WTC11 (cell line): Measurements from ENCODE around the gene IFFO2. TPM values are rescaled to one million over a fixed set of nuclear protein-coding genes. Genes with fewer than 3 reads are reported as not detected.

Experiments
- ATAC-seq: fragments of 200-7000 bp; cut with Tn5 transposase; 2 replicates; pipeline ENCODE4 v1.10.0; 2021; ENCODE audit warnings: mild to moderate bottlenecking, moderate library complexity
- CTCF ChIA-PET: fragments of 300-600 bp; sonication (Branson Sonifier 250); formaldehyde crosslinking; loops from one replicate; lab custom pipeline; 2021; ENCODE audit warnings: antibody characterized with exemption; lab: Charles Lee
- POLR2A ChIA-PET: fragments of 350-600 bp; sonication (Branson Sonifier 250); formaldehyde crosslinking; loops from one replicate; lab custom pipeline; 2021; ENCODE audit warnings: antibody characterized with exemption; lab: Charles Lee
- DNase-seq: peaks from one replicate; pipeline ENCODE4 v3.0.0; 2021; ENCODE audit warnings: low spot score
- H3K27ac Mint-ChIP-seq: 2 replicates; pipeline ENCODE4 v1.8.0; 2021; ENCODE audit warnings: mixed read lengths
- H3K27me3 Mint-ChIP-seq: 2 replicates; pipeline ENCODE4 v1.8.0; 2021; ENCODE audit warnings: low read depth, mild to moderate bottlenecking, moderate library complexity, mixed read lengths
- H3K36me3 Mint-ChIP-seq: 2 replicates; pipeline ENCODE4 v1.8.0; 2021; ENCODE audit warnings: mixed read lengths
- H3K4me1 Mint-ChIP-seq: 2 replicates; pipeline ENCODE4 v1.8.0; 2022; ENCODE audit warnings: mixed read lengths
- H3K4me3 Mint-ChIP-seq: 2 replicates; pipeline ENCODE4 v1.8.0; 2021; ENCODE audit warnings: mild to moderate bottlenecking, moderate library complexity, mixed read lengths
- H3K9me3 Mint-ChIP-seq: 2 replicates; pipeline ENCODE4 v1.8.0; 2021; ENCODE audit warnings: mixed read lengths
- FOXJ3 ChIP-seq: sonication (generic); formaldehyde crosslinking; IDR thresholded peaks from 2 replicates; pipeline ENCODE4 v1.9.0; 2021; ENCODE audit warnings: missing genetic modification reagents, mild to moderate bottlenecking, borderline replicate concordance
- GRHL2 ChIP-seq: fragments of 250-450 bp; sonication (Bioruptor Pico); IDR thresholded peaks from 2 replicates; pipeline ENCODE4 v1.8.0; 2022; ENCODE audit warnings: mild to moderate bottlenecking, moderate library complexity; ENCODE audit not compliant: insufficient replicate concordance, severe bottlenecking
- JUN ChIP-seq: sonication (generic); formaldehyde crosslinking; IDR thresholded peaks from 2 replicates; pipeline ENCODE4 v1.8.0; 2023; ENCODE audit warnings: mild to moderate bottlenecking, missing genetic modification reagents
- NFE2L1 ChIP-seq: sonication (generic); formaldehyde crosslinking; IDR thresholded peaks from 2 replicates; pipeline ENCODE4 v1.8.1; 2023; ENCODE audit warnings: missing genetic modification reagents
- NR3C1 ChIP-seq: sonication (generic); formaldehyde crosslinking; conservative IDR thresholded peaks from 2 replicates; pipeline ENCODE4 v1.8.1; 2023; ENCODE audit warnings: low read depth, mild to moderate bottlenecking, missing genetic modification reagents
- OVOL2 ChIP-seq: fragments of 250-450 bp; sonication (Bioruptor Pico); IDR thresholded peaks from 2 replicates; pipeline ENCODE4 v1.9.0; 2021; ENCODE audit warnings: mild to moderate bottlenecking, borderline replicate concordance
- PRRX2 ChIP-seq: fragments of 250-450 bp; sonication (Bioruptor Pico); IDR thresholded peaks from 2 replicates; pipeline ENCODE4 v1.8.0; 2021; ENCODE audit warnings: mild to moderate bottlenecking
- RELA ChIP-seq: sonication (generic); formaldehyde crosslinking; IDR thresholded peaks from 2 replicates; pipeline ENCODE4 v1.8.1; 2022; ENCODE audit warnings: missing genetic modification reagents, mild to moderate bottlenecking, borderline replicate concordance
- SOX15 ChIP-seq: fragments of 250-450 bp; sonication (Bioruptor Pico); IDR thresholded peaks from 2 replicates; pipeline ENCODE4 v1.9.0; 2021; ENCODE audit warnings: mild to moderate bottlenecking
- TEAD4 ChIP-seq: sonication (generic); formaldehyde crosslinking; IDR thresholded peaks from 2 replicates; pipeline ENCODE4 v1.8.0; 2022; ENCODE audit warnings: mild to moderate bottlenecking, missing genetic modification reagents
- ZNF263 ChIP-seq: sonication (generic); formaldehyde crosslinking; IDR thresholded peaks from 2 replicates; pipeline ENCODE4 v1.8.1; 2022; ENCODE audit warnings: low read depth, mild to moderate bottlenecking, moderate library complexity, missing genetic modification reagents
- ZNF396 ChIP-seq: fragments of 250-450 bp; sonication (Bioruptor Pico); IDR thresholded peaks from 2 replicates; pipeline ENCODE4 v1.8.0; 2021; ENCODE audit warnings: mild to moderate bottlenecking, moderate library complexity, borderline replicate concordance
- ZNF671 ChIP-seq: fragments of 250-450 bp; sonication (Bioruptor Pico); IDR thresholded peaks from 2 replicates; pipeline ENCODE4 v1.8.0; 2021; ENCODE audit warnings: mild to moderate bottlenecking
- total RNA-seq: library from RNA; stranded (reverse); gene quantifications from 3 replicates; pipeline ENCODE4 v1.2.3, GENCODE V29; 2021
- TF ChIP-seq, protein P1 (sequence below): sonication (generic); formaldehyde crosslinking; conservative IDR thresholded peaks from 2 replicates; pipeline ENCODE4 v1.8.1; 2023; ENCODE audit warnings: mild to moderate bottlenecking, low read depth, missing genetic modification reagents, moderate library complexity
- TF ChIP-seq, protein P2 (sequence below): fragments of 250-450 bp; sonication (Bioruptor Pico); IDR thresholded peaks from 2 replicates; pipeline ENCODE4 v1.9.0; 2021; ENCODE audit warnings: mild to moderate bottlenecking
- TF ChIP-seq, protein P3 (sequence below): sonication (generic); formaldehyde crosslinking; IDR thresholded peaks from 2 replicates; pipeline ENCODE4 v1.8.1; 2022; ENCODE audit warnings: missing genetic modification reagents, borderline replicate concordance
- TF ChIP-seq, protein P4 (sequence below): sonication (generic); formaldehyde crosslinking; IDR thresholded peaks from 2 replicates; pipeline ENCODE4 v1.8.1; 2023; ENCODE audit warnings: mild to moderate bottlenecking, missing genetic modification reagents, moderate library complexity
- TF ChIP-seq, protein P5 (sequence below): sonication (generic); formaldehyde crosslinking; IDR thresholded peaks from 2 replicates; pipeline ENCODE4 v1.8.1; 2023; ENCODE audit warnings: mild to moderate bottlenecking, missing genetic modification reagents
- TF ChIP-seq, protein P6 (sequence below): fragments of 250-450 bp; sonication (Bioruptor Pico); conservative IDR thresholded peaks from 2 replicates; pipeline ENCODE4 v1.9.0; 2021; ENCODE audit warnings: mild to moderate bottlenecking
- TF ChIP-seq, protein P7 (sequence below): sonication (generic); formaldehyde crosslinking; IDR thresholded peaks from 2 replicates; pipeline ENCODE4 v1.8.1; 2022; ENCODE audit warnings: mild to moderate bottlenecking, moderate library complexity, missing genetic modification reagents

The IFFO2 gene
- total RNA-seq, 1 experiment from 2014 or later: 8.1 TPM

DNA sequence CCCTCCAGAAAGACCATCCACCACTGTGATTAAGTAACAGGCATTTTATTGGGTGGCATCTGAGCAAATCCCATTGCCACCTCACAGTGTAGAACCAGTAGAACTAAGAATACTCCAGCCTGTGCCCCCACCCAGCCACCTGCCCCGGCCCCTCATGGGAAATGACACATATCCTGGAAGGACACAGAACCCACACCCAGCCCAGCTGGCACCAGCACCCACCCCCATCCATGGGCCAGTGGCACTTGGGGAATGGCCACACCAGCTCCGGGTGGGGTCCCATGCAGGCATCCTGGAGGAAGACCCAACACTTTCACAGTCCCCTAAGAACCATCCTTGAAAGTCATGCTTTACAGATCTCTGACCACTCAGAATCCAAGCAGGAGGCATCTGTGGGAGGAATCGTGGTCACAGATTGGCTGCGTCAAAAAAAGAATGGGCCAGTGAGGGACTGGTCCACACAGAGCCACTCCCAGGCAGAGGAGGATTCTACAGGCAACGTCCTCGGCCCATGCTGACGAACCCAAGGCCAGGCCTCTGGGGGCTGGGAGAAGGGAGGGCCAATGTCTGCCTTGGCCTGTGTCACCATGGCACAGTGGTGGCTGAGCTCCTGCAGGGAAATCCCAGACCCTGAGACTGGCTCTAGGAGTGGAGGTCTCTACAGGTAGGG is 84.9 kb downstream of the IFFO2 start:
- no peaks in the 10 kb centered on the region for H3K27me3 Mint-ChIP-seq
- H3K36me3 Mint-ChIP-seq: no peaks in the 10 kb centered on the region
- ATAC-seq (no peak), DNase-seq (no peak)
- H3K4me1 Mint-ChIP-seq: no peaks in the 10 kb centered on the region
- ChIA-PET CTCF (interaction anchor here (0.6 to 1.0 kb wide), 2 partner anchors 13 to 77 kb away, joined by 3 read pairs; no protein-coding TSS in a partner anchor), POLR2A (no interaction called here)
- no peak overlapping the region for H3K4me3 Mint-ChIP-seq
- no peaks in the 10 kb centered on the region for H3K9me3 Mint-ChIP-seq
- H3K27ac Mint-ChIP-seq: no peak overlapping the region
- no peak for TF ChIP-seq RELA
- no peak for TF ChIP-seq ZNF396 (CRISPR knock-in tag)
- TF ChIP-seq PRRX2 (CRISPR knock-in tag): no peak
- no peak for TF ChIP-seq ZNF671 (CRISPR knock-in tag)
- TF ChIP-seq, protein P1, sequence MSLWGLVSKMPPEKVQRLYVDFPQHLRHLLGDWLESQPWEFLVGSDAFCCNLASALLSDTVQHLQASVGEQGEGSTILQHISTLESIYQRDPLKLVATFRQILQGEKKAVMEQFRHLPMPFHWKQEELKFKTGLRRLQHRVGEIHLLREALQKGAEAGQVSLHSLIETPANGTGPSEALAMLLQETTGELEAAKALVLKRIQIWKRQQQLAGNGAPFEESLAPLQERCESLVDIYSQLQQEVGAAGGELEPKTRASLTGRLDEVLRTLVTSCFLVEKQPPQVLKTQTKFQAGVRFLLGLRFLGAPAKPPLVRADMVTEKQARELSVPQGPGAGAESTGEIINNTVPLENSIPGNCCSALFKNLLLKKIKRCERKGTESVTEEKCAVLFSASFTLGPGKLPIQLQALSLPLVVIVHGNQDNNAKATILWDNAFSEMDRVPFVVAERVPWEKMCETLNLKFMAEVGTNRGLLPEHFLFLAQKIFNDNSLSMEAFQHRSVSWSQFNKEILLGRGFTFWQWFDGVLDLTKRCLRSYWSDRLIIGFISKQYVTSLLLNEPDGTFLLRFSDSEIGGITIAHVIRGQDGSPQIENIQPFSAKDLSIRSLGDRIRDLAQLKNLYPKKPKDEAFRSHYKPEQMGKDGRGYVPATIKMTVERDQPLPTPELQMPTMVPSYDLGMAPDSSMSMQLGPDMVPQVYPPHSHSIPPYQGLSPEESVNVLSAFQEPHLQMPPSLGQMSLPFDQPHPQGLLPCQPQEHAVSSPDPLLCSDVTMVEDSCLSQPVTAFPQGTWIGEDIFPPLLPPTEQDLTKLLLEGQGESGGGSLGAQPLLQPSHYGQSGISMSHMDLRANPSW: no peak
- no peak for TF ChIP-seq SOX15 (CRISPR knock-in tag)
- TF ChIP-seq ZNF263 (CRISPR knock-in tag): no peak
- TF ChIP-seq, protein P2, sequence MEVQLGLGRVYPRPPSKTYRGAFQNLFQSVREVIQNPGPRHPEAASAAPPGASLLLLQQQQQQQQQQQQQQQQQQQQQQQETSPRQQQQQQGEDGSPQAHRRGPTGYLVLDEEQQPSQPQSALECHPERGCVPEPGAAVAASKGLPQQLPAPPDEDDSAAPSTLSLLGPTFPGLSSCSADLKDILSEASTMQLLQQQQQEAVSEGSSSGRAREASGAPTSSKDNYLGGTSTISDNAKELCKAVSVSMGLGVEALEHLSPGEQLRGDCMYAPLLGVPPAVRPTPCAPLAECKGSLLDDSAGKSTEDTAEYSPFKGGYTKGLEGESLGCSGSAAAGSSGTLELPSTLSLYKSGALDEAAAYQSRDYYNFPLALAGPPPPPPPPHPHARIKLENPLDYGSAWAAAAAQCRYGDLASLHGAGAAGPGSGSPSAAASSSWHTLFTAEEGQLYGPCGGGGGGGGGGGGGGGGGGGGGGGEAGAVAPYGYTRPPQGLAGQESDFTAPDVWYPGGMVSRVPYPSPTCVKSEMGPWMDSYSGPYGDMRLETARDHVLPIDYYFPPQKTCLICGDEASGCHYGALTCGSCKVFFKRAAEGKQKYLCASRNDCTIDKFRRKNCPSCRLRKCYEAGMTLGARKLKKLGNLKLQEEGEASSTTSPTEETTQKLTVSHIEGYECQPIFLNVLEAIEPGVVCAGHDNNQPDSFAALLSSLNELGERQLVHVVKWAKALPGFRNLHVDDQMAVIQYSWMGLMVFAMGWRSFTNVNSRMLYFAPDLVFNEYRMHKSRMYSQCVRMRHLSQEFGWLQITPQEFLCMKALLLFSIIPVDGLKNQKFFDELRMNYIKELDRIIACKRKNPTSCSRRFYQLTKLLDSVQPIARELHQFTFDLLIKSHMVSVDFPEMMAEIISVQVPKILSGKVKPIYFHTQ (CRISPR knock-in tag): no peak
- TF ChIP-seq NR3C1 (CRISPR knock-in tag): no peak
- no peak for TF ChIP-seq GRHL2 (CRISPR knock-in tag)
- TF ChIP-seq, protein P3, sequence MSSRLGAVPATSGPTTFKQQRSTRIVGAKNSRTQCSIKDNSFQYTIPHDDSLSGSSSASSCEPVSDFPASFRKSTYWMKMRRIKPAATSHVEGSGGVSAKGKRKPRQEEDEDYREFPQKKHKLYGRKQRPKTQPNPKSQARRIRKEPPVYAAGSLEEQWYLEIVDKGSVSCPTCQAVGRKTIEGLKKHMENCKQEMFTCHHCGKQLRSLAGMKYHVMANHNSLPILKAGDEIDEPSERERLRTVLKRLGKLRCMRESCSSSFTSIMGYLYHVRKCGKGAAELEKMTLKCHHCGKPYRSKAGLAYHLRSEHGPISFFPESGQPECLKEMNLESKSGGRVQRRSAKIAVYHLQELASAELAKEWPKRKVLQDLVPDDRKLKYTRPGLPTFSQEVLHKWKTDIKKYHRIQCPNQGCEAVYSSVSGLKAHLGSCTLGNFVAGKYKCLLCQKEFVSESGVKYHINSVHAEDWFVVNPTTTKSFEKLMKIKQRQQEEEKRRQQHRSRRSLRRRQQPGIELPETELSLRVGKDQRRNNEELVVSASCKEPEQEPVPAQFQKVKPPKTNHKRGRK (CRISPR knock-in tag): no peak
- no peak for TF ChIP-seq FOXJ3 (CRISPR knock-in tag)
- TF ChIP-seq OVOL2: no peak
- TF ChIP-seq JUN (CRISPR knock-in tag): no peak
- TF ChIP-seq, protein P4, sequence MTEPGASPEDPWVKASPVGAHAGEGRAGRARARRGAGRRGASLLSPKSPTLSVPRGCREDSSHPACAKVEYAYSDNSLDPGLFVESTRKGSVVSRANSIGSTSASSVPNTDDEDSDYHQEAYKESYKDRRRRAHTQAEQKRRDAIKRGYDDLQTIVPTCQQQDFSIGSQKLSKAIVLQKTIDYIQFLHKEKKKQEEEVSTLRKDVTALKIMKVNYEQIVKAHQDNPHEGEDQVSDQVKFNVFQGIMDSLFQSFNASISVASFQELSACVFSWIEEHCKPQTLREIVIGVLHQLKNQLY (CRISPR knock-in tag): no peak
- TF ChIP-seq, protein P5, sequence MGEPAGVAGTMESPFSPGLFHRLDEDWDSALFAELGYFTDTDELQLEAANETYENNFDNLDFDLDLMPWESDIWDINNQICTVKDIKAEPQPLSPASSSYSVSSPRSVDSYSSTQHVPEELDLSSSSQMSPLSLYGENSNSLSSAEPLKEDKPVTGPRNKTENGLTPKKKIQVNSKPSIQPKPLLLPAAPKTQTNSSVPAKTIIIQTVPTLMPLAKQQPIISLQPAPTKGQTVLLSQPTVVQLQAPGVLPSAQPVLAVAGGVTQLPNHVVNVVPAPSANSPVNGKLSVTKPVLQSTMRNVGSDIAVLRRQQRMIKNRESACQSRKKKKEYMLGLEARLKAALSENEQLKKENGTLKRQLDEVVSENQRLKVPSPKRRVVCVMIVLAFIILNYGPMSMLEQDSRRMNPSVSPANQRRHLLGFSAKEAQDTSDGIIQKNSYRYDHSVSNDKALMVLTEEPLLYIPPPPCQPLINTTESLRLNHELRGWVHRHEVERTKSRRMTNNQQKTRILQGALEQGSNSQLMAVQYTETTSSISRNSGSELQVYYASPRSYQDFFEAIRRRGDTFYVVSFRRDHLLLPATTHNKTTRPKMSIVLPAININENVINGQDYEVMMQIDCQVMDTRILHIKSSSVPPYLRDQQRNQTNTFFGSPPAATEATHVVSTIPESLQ (CRISPR knock-in tag): no peak
- TF ChIP-seq NFE2L1 (CRISPR knock-in tag): no peak
- TF ChIP-seq, protein P6, sequence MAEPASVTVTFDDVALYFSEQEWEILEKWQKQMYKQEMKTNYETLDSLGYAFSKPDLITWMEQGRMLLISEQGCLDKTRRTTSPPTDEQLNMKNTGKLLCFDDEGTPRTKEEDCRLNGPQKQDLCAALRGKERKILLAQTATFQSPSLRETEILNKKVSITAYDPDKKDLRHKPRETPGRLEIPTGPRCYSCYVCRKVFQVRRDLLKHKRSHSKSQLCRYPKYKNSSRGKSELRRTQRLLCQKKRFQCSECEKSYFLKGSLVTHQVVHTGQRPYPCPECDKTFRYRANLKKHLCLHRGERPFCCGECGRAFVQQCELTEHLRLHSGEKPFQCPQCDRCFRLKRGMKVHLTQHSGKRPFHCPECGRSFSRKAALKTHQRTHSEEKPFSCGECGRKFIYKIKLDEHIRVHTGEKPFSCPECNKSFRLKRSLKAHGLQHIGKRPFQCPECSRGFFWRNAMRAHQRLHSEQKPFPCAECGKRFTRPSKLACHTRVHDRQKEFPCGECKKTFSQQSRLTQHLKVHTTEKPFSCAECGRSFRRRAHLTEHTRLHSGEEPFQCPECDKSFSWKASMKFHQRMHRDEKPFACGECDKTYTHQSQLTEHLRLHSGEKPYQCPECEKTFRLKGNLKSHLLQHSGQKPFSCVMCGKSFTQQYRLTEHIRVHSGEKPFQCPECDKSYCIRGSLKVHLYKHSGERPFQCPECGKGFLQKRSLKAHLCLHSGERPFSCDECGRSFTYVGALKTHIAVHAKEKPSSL (CRISPR knock-in tag): no peak
- TF ChIP-seq TEAD4 (CRISPR knock-in tag): no peak
- TF ChIP-seq, protein P7, sequence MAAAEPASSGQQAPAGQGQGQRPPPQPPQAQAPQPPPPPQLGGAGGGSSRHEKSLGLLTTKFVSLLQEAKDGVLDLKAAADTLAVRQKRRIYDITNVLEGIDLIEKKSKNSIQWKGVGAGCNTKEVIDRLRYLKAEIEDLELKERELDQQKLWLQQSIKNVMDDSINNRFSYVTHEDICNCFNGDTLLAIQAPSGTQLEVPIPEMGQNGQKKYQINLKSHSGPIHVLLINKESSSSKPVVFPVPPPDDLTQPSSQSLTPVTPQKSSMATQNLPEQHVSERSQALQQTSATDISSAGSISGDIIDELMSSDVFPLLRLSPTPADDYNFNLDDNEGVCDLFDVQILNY: no peak
